DND-41 (cell line): Measurements from ENCODE around the gene LCNL1.

Experiments
- ATAC-seq: fragments of 200-7000 bp; cut with Tn5 transposase; 3 replicates; pipeline ENCODE4 v1.9.1; 2021; ENCODE audit warnings: low read depth; ENCODE audit not compliant: insufficient read depth
- DNase-seq: peaks from one replicate; pipeline ENCODE4 v3.0.0-alpha.2; 2020
- H2AFZ ChIP-seq: 2 replicates; pipeline ENCODE4 v1.6.0; 2012; ENCODE audit warnings: low read depth, low read length
- H3K27ac ChIP-seq: 2 replicates; pipeline ENCODE4 v1.5.1; 2012; ENCODE audit warnings: low read length, inconsistent platforms
- H3K27me3 ChIP-seq: fragments of 200-600 bp; sonication (generic); 2 replicates; pipeline ENCODE4 v1.6.0; 2012; ENCODE audit warnings: low read length, mild to moderate bottlenecking, inconsistent platforms; ENCODE audit not compliant: insufficient read depth, poor library complexity
- H3K36me3 ChIP-seq: 2 replicates; pipeline ENCODE4 v1.5.1; 2012; ENCODE audit warnings: low read length, inconsistent platforms; ENCODE audit not compliant: insufficient read depth
- H3K4me1 ChIP-seq: 2 replicates; pipeline ENCODE4 v1.5.1; 2012; ENCODE audit warnings: mild to moderate bottlenecking, low read length; ENCODE audit not compliant: insufficient read depth
- H3K4me2 ChIP-seq: 2 replicates; pipeline ENCODE4 v1.6.0; 2012; ENCODE audit warnings: mild to moderate bottlenecking, moderate library complexity, low read length, inconsistent platforms; ENCODE audit not compliant: insufficient read depth
- H3K4me3 ChIP-seq, 2 experiments: fragments of 200-600 bp in 1 of 2; shearing (Covaris generic) in 1 of 2; 2 replicates each; pipeline ENCODE4 v1.5.1; 2012 to 2016; ENCODE audit warnings: inconsistent platforms in 2 of 2, low read length in 2 of 2, mild to moderate bottlenecking in 2 of 2, low read depth in 1 of 2, moderate library complexity in 1 of 2
- H3K79me2 ChIP-seq: 2 replicates; pipeline ENCODE4 v1.6.0; 2012; ENCODE audit warnings: low read length, inconsistent platforms; ENCODE audit not compliant: insufficient read depth
- H3K9ac ChIP-seq: 2 replicates; pipeline ENCODE4 v1.6.0; 2012; ENCODE audit warnings: low read depth, mild to moderate bottlenecking, inconsistent platforms, low read length, moderate library complexity
- H3K9me3 ChIP-seq: 2 replicates; pipeline ENCODE4 v1.5.1; 2012; ENCODE audit warnings: low read length, moderate library complexity, mild to moderate bottlenecking, inconsistent platforms; ENCODE audit not compliant: insufficient read depth, severe bottlenecking
- H4K20me1 ChIP-seq: 2 replicates; pipeline ENCODE4 v1.6.0; 2012; ENCODE audit warnings: low read length; ENCODE audit not compliant: insufficient read depth
- EZH2 ChIP-seq: IDR thresholded peaks from 3 replicates; pipeline ENCODE4 v1.6.1; 2012; ENCODE audit warnings: borderline replicate concordance, low read depth, mild to moderate bottlenecking, moderate library complexity, low read length, inconsistent platforms; ENCODE audit not compliant: severe bottlenecking
- TF ChIP-seq, protein P1 (sequence below): IDR thresholded peaks from 2 replicates; pipeline ENCODE4 v1.5.1; 2012; ENCODE audit warnings: borderline replicate concordance, low read length, moderate library complexity, mild to moderate bottlenecking; ENCODE audit not compliant: poor library complexity, severe bottlenecking; ENCODE audit errors: extremely low read depth

LCNL1 gene

DNA sequence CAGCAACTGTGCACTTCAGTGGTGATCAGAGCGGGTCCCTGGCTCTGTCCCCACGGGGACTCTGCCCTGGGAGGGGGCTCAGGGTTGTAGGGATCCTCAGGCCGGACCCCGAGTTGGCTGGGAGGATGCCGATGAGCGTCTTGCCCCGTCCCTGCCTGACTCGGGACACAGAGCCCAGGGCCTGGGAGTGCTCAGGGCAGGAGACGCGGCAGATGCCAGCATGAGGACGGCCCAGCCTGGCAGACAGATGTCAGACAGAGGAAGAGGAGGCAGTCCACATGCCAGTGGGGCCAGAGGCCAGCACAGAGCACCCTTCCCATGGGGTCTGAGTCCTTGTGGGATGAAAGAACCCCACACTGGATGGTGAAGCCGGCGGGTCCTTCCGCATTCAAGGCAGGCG lies 19.5 kb upstream of the LCNL1 start:
- Histone ChIP-seq H3K79me2 (no peaks in the 10 kb centered on the region), H3K9ac (no peak overlapping the region), H3K4me2 (no peak overlapping the region), H3K27ac (no peak overlapping the region), H3K27me3 (peaks cover 8% of the 10 kb centered on the region), H2AFZ (no peak overlapping the region), H3K9me3 (no peaks in the 10 kb centered on the region), H3K36me3 (no peaks in the 10 kb centered on the region), H3K4me1 (peaks cover 9% of the 10 kb centered on the region), H4K20me1 (no peaks in the 10 kb centered on the region), H3K4me3 (no peak overlapping the region)
- TF ChIP-seq EZH2: no peak
- TF ChIP-seq, protein P1, sequence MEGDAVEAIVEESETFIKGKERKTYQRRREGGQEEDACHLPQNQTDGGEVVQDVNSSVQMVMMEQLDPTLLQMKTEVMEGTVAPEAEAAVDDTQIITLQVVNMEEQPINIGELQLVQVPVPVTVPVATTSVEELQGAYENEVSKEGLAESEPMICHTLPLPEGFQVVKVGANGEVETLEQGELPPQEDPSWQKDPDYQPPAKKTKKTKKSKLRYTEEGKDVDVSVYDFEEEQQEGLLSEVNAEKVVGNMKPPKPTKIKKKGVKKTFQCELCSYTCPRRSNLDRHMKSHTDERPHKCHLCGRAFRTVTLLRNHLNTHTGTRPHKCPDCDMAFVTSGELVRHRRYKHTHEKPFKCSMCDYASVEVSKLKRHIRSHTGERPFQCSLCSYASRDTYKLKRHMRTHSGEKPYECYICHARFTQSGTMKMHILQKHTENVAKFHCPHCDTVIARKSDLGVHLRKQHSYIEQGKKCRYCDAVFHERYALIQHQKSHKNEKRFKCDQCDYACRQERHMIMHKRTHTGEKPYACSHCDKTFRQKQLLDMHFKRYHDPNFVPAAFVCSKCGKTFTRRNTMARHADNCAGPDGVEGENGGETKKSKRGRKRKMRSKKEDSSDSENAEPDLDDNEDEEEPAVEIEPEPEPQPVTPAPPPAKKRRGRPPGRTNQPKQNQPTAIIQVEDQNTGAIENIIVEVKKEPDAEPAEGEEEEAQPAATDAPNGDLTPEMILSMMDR: no peak
- DNase-seq: no peak
- ATAC-seq: no peak

DNA sequence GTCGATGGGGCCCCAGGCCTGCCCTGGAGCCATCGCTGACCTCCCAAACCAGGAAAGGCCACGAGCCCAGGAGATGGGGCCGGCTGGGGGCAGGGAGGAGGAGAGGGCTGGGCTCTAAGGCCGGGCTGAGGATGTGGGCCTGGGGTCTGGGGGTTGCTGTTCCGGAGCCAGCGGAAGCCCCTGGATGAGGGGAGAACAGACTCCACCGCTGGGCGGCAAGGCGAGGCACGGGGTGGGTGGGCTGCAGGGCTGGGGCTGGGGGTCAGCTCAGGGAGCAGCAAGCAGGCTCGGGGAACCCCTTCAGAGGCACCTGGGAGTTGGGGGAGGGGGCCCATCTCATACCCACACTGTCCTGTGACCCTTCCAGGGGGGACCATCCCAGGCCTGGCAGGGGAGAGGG lies 19.0 kb upstream of the LCNL1 start:
- no peaks in the 10 kb centered on the region for H3K9me3 ChIP-seq
- no peak overlapping the region for H2AFZ ChIP-seq
- H3K4me1 ChIP-seq: peaks cover 9% of the 10 kb centered on the region
- H3K36me3 ChIP-seq: no peaks in the 10 kb centered on the region
- no peak overlapping the region for H3K4me2 ChIP-seq
- no peak overlapping the region for H3K27ac ChIP-seq
- H3K9ac ChIP-seq: no peak overlapping the region
- no peaks in the 10 kb centered on the region for H3K79me2 ChIP-seq
- ATAC-seq (no peak), DNase-seq (no peak)
- TF ChIP-seq, protein P1: no peak
- no peak for TF ChIP-seq EZH2
- no peaks in the 10 kb centered on the region for H4K20me1 ChIP-seq
- peaks cover 8% of the 10 kb centered on the region for H3K27me3 ChIP-seq
- H3K4me3 ChIP-seq: no peak overlapping the region

DNA sequence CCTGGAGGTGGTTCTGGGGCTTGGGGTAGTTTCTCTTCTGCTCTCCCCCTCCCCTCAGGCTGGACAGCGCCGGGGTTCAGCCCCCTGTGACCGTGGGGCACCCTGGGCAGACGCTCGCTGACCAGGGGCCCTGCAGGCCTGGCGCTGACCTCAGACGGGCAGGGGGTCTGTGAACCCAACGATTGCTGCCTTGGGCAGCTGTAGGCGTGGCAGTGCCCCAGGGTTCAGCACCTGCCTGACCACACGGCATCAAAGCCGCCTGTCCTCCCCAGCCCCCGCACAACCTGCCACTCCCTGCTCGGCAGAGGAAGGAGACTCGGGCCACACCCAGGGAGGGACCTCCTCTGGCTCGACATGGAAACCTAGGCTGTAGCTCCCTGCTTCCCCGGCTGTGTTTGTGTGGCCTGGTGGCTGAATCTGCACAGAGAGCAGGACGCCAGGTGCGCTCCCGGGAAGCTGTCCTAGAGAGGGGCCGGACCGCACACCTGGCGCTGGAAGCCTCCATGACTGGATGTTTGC lies 18.6 kb upstream of the LCNL1 start:
- ATAC-seq: no peak
- H3K27me3 ChIP-seq: peaks cover 8% of the 10 kb centered on the region
- DNase-seq: no peak
- TF ChIP-seq EZH2: no peak
- TF ChIP-seq, protein P1: no peak
- H3K4me2 ChIP-seq: no peak overlapping the region
- H3K9ac ChIP-seq: no peak overlapping the region
- H4K20me1 ChIP-seq: no peaks in the 10 kb centered on the region
- H3K36me3 ChIP-seq: no peaks in the 10 kb centered on the region
- no peak overlapping the region for H3K27ac ChIP-seq
- no peaks in the 10 kb centered on the region for H3K79me2 ChIP-seq
- no peak overlapping the region for H2AFZ ChIP-seq
- H3K9me3 ChIP-seq: no peaks in the 10 kb centered on the region
- peaks cover 9% of the 10 kb centered on the region for H3K4me1 ChIP-seq
- H3K4me3 ChIP-seq: no peak overlapping the region

DNA sequence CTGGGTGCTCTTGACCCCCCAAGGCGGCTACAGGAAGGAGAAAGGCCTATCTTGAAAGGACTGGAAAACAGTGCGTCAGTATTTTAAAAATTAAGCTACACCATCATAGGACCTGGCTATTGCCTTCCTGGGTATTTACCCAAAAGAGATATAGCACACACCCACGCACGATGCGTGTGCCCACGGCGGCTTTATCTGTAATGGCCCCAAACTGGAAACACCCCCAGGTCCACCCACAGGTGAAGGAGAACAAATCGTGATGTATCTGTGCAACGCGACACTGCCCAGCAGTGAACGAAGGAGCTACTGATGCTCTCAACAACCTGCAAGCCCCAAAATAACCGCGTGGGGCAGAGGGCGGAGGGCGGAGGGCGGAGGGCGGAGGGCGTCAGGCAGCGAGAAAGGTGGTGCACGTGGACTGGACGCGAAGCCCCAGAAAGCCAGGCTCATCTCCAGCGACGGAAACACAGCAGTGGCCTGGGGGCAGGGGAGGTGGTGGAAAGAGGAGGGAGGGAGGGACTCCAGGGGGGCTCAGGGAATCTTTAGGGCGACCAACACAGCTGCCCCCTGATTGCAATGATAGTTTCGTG lies 17.9 kb upstream of the LCNL1 start:
- DNase-seq (no peak), ATAC-seq (no peak)
- Histone ChIP-seq H2AFZ (no peak overlapping the region), H3K4me1 (peaks cover 9% of the 10 kb centered on the region), H3K27me3 (peaks cover 8% of the 10 kb centered on the region), H4K20me1 (no peaks in the 10 kb centered on the region), H3K4me3 (no peak overlapping the region), H3K4me2 (no peak overlapping the region), H3K27ac (no peak overlapping the region), H3K79me2 (no peaks in the 10 kb centered on the region), H3K9ac (no peak overlapping the region), H3K36me3 (no peaks in the 10 kb centered on the region), H3K9me3 (no peaks in the 10 kb centered on the region)
- no peak for TF ChIP-seq EZH2
- TF ChIP-seq, protein P1: no peak
